ENCODE results near the gene UGT1A6.

DNA sequence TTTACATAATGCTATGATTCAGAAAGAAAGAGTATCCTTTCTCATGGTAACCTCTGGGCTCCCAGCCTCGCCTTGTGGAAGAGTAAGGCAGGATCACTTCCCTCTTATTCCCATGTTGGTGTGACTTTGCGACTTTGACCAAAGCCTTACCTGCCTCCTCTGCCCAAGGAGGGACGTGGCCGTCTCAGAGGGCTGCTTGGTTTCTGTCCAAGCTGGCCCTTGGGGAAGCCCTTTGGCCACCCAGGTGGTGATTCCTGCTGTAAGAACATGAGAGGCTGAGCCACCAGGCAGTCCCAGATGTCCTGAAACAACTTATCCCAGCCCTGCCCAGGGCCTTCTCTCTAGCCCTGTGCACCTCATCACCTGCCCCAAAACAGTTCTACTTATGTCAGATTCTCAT, 6.0 kb downstream of the UGT1A6 start:
- TF ChIP-seq EZH2phosphoT487 (IDR thresholded peaks at IDR 0.05; ENCODE audit: borderline replicate concordance, low read length), result no peak
- TF ChIP-seq, protein P1, sequence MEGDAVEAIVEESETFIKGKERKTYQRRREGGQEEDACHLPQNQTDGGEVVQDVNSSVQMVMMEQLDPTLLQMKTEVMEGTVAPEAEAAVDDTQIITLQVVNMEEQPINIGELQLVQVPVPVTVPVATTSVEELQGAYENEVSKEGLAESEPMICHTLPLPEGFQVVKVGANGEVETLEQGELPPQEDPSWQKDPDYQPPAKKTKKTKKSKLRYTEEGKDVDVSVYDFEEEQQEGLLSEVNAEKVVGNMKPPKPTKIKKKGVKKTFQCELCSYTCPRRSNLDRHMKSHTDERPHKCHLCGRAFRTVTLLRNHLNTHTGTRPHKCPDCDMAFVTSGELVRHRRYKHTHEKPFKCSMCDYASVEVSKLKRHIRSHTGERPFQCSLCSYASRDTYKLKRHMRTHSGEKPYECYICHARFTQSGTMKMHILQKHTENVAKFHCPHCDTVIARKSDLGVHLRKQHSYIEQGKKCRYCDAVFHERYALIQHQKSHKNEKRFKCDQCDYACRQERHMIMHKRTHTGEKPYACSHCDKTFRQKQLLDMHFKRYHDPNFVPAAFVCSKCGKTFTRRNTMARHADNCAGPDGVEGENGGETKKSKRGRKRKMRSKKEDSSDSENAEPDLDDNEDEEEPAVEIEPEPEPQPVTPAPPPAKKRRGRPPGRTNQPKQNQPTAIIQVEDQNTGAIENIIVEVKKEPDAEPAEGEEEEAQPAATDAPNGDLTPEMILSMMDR (conservative IDR thresholded peaks at IDR 0.05; ENCODE audit: low read depth, low read length), result no peak

Measured in PC-3 (cell line).